ENCODE data around the gene MECP2.

Gene MECP2

DNA sequence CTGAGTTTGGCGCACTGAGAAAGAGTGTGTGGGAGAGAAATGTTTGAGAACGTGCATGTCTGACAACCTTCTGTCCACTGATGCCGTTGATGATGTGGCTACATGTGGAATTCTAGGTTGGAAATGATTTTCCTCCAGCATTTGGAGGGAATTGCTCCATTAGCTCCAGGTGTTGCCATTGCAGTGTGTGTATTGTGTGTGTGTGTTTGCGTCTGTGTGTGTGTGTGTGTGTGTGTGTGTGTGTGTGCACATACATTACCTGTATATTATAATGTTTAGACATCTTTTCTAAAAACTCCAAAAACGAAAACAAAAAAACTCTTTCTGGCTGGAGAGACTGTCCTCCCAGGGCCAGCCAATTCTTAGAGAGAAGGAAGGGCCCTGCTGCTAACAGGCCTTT is 18.2 kb upstream of the MECP2 start:
- no peak for DNase-seq (ENCODE audit: low read depth, low spot score)

- no peak for DNase-seq (ENCODE audit: low read depth, low spot score)
Measured at GRCh38 chrX:154115071-154115470, 17.6 kb upstream of the MECP2 start.

GRCh38 chrX:154114652-154115051 is 17.1 kb upstream of the MECP2 start:
- no peak for DNase-seq (ENCODE audit: low read depth, low spot score)

GRCh38 chrX:154113729-154114128 is 16.2 kb upstream of the MECP2 start:
- DNase-seq (ENCODE audit: low read depth, low spot score): no peak

DNA sequence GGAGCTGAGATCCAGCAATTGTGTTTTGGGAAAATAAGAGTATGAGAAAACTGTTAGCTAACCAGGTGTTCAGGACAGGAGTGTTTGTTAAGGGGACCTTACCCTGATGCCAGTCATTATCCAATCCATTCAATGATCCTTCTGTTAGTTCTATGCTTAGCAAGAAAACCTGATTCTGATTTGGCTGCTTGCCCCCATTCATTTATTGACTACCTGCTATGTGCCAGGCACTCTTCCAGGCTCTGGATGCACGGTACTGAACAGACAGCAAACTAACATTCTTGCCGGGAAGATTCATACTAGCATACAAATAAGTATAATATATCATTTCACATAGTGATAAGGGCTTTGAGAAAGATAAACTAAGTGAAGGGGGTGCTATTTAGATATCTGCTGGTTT is 1.0 kb upstream of the MECP2 start:
- no peak for DNase-seq (ENCODE audit: low read depth, low spot score)

DNA sequence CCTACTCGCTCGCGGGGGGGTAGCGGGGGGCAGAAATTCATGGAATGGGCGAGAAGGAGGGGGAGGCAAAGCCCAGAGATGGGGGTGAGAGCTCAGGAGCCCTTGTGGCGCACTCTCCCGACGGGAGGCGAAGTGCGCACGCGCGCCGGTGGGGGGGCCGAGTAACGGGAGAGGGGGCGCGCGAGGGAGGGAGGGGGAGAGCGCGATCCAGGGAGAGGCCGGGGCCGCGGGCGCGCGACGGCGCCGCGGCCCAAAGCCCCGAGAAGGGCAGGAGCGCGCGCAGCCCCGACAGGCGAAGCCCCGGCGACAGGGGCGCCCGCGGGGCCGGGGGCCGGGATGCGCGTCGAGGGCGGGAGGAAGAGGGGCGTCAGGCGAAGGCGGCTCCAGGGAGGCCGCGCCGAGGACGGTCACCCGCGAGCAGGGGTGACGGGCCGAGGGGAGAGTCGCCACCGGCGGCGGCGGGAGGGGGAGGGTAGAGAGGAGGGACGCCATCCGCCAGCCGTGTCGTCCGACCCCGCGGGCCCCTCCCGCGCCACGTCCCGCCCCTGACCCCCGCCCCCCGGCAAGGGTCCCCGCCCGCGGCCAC is 421 bp downstream of the MECP2 start:
- peak; percentile 11 for DNase-seq (ENCODE audit: low read depth, low spot score)

DNA sequence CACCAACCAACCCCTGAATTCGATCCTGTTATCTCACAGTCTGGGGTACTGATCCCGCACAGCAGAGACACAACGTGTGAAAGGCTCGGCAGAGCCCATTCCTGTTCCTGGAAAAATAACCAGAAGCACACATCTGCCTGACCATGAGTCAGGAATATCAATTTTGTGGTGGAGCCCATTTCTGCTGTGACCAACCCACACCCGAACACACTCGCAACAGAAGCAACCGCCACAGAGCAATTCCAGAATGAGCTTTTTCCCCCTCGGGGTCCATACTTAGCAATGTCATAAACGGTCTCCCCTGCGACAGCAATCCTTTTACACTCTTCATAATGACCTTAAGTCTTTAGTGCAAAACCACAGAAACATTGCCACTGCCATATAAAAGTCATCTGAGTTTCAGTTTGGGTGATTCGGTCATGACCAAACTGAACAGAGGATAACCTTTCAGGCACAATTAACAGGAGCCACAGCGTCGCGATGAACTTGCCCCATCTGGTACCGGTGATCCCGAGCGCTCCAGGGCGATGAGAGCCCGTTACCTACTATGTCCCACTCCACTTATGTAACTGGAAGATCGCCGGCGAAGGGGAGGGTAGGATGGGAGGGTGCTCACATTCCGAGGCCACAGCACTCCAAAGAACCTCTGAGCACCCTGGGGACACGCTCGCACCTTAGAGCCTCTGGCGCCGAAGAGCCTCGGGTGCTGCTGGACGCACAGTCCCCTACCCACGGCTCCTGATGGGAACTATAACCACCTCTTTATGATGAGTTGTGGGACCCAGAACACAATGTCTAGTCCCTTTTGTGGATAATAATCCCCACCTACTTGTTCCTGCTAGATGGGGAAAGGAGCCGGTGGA is 1.1 kb downstream of the MECP2 start:
- DNase-seq (ENCODE audit: low read depth, low spot score): no peak

DNA sequence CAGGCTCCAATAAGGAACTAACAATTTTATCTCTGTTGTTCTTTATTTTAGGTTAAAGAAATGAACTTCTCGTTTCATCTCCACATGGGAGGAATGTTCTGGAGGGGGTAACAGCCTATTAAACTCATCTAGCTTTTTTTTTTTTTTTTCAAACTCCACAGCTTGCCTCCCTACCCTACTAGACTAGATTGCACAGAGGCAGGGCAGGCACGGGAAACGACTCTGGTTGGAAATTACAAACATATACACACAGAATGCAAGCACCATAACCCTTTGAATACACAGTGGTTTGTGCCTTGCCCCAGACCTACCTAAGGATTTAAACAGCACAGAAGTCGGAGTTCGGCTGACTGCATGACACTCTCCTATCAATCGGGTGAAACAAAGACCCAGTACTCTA is 2.7 kb downstream of the MECP2 start:
- no peak for DNase-seq (ENCODE audit: low read depth, low spot score)

- no peak for DNase-seq (ENCODE audit: low read depth, low spot score)
Measured at GRCh38 chrX:154093965-154094364, 3.6 kb downstream of the MECP2 start.

DNA sequence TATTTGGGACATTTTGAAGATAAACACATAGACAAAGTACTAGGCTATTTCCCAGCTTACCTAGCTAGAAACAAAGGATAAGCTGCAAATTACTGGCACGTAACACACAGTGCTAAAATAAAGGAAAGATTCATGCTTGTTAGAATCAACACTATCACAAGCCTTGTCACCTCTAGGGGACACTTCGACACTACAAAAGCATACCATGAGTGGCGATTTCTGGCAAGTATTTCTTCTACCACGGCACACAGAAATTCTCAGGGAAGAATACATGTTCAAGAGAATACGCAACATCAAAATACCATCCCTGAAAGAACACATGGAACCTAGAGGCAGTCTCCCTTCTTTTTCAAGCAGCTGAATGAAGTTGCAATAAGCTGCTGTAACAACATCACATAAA is 5.1 kb downstream of the MECP2 start:
- no peak for DNase-seq (ENCODE audit: low read depth, low spot score)

DNA sequence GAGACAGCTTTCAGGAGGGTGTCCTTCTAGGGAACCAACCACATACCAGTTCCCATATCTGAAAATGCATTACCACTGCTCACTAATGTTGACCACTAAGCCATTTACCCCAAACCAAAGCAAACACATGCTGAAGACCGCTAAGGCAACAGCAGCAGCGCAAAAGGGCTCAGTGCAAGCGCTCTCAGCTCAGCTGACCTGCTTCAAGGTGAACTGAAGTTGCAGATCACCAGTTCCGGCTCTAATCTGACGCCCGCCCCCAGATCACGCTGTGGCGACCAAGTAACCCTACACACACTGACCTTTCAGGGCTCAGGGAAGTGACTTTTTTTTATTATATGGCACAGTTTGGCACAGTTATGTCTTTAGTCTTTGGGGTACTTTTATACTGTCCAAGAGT is 5.8 kb downstream of the MECP2 start:
- DNase-seq (ENCODE audit: low read depth, low spot score): no peak

GRCh38 chrX:154090731-154091130 is 6.8 kb downstream of the MECP2 start:
- DNase-seq (ENCODE audit: low read depth, low spot score): no peak

DNA sequence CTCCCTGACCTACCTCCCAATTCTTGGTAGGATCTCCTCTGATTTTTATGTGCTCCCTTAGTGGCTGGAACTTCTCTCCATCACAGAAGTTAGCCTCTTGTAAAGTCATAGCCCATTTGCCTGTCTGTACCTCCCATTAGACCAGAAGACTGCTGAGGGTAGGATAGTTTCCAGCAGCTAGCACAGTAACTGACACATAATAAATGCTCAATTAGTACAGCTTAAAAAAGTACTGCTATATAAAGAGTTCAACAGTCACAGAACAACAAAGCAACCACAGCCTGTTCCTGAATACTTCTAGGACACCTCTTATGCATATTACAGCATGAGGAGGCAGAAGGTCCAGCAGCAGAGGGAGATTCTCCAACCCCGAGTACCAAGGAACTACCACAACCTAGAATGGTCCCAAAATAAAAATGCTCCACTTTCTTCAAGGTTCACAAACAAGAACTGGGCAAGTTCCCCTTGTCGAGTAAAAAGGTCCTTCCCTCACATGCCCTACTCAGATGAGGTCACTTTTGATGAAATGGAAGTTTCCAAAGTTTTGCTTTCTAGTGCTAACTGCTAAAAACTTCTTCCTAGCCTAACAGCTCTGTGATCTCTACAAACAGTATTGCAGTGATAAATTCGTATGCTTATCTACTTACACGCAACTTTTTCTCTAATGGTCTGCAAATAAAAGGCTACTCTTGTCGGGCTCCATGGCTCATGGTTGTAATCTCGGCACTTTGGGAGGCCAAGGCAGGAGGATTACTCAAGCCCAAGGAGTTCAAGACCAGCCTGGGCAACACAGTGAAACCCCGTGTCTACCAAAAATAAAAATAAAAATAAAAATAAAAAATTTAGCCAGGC is 12.8 kb downstream of the MECP2 start:
- DNase-seq (ENCODE audit: low read depth, low spot score): no peak

DNA sequence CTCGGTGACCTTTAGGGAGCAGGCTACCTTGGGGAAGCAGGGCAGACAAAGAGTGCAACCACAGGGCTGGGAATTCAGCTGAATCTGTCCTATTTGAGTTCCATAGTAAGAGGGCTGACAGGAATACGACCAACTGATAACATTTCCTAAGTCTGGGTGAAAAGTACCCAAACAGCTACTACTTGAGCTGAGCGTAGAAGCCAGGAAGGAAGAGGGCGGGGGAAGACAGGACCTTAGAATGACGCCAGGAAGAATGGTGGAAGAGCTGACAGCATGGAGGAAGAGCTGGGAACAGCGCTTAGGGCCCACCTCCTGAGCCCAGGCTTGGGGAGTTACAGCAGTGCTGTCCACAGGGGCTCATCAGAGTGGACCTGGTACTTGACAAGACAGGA is 14.4 kb downstream of the MECP2 start:
- DNase-seq (ENCODE audit: low read depth, low spot score): no peak

- no peak for DNase-seq (ENCODE audit: low read depth, low spot score)
Measured at GRCh38 chrX:154082396-154083125, 15.0 kb downstream of the MECP2 start.

DNA sequence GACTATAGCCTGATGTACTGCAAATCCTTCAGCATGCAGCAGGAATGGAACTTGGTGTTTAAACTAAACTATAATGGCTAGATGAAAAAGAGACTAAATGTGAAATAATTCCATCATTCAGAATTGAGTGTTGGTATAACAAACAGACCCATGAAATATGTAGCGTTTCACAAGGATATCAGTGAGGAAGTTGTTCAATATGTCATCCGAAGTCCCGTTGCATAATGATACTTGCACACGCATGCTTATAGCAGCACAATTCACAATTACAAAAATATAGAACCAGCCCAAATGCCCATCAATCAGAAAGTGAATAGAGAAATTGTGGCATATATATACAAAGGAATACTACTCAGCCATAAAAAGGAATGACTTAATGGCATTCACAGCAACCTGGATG is 20.4 kb downstream of the MECP2 start:
- DNase-seq (ENCODE audit: low read depth, low spot score): no peak

DNA sequence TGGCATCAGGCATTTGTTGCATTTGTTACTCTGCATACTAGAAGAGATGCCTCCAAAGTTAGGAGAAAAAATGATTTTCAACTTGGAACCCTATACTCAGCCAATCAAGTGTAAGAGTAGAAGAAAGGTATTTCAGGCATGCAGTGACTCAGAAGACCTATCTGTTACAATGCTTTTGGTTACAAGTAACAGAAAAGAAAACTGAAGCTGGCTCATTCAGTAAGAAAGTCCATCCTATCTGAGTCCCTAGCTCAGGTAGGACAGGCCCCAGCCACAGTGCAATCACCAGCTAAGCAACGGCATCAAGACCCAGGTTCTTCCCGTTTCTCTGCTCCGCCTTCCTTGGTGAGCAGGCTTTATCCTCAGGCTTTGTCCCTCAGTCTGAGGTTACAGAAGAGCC is 23.3 kb downstream of the MECP2 start:
- DNase-seq (ENCODE audit: low read depth, low spot score): no peak

- DNase-seq (ENCODE audit: low read depth, low spot score): no peak
Measured at GRCh38 chrX:154072192-154072591, 25.3 kb downstream of the MECP2 start.

GRCh38 chrX:154068560-154068959 is 29.0 kb downstream of the MECP2 start:
- no peak for DNase-seq (ENCODE audit: low read depth, low spot score)

- DNase-seq (ENCODE audit: low read depth, low spot score): no peak
Measured at GRCh38 chrX:154064637-154065435, 32.7 kb downstream of the MECP2 start.

- no peak for DNase-seq (ENCODE audit: low read depth, low spot score)
Measured at GRCh38 chrX:154063234-154063633, 34.3 kb downstream of the MECP2 start.
